ENCODE data around the gene UNC79.

DNA sequence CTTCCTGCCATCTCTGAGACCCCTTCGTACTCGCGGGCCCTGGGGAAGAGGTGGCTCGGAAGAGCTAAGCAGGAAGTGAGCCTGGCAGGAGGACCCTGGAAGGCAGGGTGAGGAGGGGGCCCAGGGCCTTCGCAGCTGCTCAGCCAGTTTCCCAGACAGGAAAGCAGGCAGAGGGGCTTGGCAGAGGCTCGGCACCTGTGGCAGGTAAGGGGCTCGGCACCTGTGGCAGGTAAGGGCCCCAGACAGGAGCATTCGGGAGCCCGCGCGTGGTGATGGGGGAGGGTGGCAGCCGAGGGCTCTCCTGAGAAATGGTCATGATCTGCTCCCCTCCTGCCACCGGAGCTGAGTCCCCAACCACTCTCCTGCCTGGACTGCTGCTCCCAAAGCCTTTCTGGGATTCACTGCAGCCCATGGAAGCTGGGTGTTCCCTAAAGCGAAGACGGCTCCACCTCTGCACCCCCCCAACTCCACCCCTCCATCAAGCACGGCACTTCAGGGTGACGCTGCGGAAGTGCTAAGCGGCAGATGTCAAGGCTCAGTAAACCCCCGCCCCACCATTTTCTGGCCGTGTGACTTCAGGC, 294.4 kb downstream of the UNC79 start:
- no peak for TF ChIP-seq TAF1 (IDR thresholded peaks at IDR 0.05; ENCODE audit: borderline replicate concordance, insufficient read depth, low read length)
- no peak for TF ChIP-seq POLR2AphosphoS5 (IDR thresholded peaks at IDR 0.05; ENCODE audit: low read depth, low read length)

Data from PFSK-1 (cell line).